DMS153 treated with DMSO at 0.1 percent for 48 hours (cell line): Measurements from ENCODE around the gene LRRC1.

ENCODE experiments used
- DNase-seq: peaks from one replicate; lab custom pipeline; 2025; ENCODE audit not compliant: unreplicated experiment; lab: John Stamatoyannopoulos, UW

The LRRC1 gene

DNA sequence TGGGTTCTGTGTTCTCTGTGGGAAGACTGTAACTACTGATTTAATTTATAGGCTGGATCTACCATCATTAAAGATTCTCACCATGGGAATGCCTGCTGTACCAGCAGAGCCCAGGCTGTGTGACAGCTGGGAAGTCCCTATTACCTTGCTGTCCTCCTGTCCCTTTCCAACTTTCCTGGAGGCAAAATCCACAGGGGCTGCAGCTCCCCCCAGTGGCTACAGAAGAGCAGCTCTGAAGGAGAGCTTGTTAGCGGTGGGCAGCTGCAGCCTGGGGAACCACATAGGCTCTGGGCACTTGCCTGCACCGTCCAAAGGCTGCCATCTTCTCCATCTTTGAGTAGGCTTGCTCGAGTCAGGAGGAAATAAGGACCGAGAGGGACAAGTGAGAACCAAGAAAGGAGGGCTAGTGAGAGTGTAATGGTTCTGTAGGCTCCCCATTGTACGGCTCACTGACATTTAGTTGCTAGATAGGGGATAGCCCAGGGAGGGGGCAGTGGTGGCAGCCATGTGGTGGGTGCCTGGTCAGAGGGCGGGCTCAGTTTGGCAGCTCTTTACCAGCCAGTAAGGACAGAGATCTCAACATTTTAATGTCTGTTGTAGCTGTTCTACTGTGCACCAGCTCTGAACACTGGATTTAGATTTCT is 161.4 kb downstream of the LRRC1 start:
- peak; percentile 64 for DNase-seq

DNA sequence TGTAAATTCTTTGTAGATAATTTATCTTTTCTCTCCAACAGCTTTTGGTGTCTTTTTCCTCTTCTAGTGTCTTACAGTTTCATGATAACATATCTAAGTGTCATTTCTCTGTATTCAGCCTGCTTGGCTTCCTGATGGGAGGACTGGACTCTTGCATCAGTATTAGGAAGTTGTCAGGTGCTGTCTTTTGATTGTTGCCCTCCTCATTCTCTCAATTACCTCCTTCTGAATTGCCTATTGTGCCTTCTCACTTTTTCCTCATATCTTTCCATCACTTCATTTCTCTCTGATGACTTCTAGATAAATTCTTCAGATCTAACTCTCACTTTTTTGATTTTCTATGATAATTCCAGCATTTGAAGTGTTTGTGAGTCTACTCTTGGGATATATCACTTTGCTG is 162.0 kb downstream of the LRRC1 start:
- DNase-seq: no peak

DNA sequence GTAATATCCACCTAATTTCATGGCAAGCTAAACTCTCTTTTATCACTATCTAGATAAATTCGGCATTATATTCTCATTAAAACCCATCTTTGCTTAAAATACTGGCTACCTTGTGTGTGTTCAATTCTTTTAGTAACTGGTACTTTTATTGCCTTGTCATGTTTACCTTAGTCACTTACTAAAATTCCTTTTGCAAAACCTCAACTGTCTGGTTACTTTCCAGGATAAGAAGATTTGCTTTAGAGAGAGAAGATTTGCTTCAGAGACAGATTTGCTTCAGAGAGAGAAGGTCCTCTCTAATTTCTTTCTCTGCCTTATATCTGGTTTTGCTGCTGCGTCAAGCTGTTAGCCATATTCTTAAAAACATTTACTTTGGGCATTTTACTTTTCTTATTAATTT is 164.9 kb downstream of the LRRC1 start:
- no peak for DNase-seq

DNA sequence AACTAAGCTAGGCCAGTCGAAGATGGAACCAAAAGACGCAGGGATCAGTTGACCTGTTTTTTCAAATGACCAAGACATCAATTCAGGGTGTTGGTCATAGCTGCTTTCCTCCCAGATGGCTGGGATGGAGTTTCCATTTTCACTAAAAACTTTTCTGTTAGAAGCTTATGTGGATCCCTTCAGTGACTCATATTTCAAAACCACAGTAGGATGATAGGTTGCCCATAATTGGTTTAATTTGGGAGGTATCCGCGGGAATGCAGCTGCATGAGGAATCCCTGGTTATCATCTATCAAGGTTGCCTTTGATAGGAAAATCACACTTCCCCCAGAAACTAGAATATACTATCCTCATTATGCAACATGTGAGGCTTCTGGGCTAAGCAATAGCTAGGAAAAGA is 165.5 kb downstream of the LRRC1 start:
- DNase-seq: no peak

DNA sequence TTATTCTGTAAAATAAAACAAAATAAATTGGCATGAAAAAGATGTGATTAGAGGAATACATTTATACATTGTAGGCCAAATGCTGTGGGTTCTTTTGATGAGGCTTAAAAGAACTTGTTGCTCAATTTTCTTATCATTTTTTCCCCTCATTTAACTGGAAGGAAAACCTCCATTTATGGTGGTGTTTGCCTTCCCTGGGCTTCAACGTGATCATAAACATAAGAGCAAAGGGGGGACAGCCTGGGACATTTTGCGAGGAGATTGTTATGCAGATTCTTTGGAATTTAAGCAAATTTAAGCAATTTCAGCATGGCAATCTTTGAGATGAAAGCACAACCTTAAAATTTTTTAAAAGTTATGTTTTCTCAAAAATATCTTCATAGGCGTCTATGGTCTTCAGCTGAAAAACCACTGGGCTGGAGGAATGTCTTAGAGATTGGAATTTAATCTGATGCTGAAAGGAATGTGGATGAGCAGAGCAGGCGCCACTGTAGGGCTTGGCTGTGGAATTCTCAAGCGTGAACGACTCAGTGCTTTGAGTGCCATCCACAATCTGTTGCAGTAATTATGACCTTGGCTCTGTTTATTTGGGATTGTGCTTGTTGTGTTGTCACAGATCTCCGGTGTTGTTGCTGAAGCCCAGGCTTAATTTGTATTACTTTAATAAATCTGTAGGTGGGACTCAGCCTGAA is 167.0 kb downstream of the LRRC1 start:
- no peak for DNase-seq

DNA sequence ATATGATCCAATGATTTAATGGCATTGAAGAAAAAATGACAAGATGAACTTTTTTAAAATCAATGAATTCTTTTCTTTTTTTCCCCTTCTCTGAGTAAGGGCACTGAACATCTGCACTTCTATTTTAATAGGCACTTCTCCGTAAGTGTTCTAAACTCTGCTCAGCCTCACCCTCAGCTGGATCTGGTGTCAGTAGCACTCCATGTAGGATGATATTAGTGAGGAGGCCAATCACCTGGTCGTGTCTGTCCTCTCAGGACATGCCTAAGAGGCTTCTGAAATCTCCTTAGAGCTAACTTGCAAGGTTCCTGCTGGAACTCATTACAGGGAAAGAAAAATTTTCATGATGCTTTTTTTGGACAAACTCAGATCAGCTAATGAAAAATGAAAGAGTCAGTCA is 167.8 kb downstream of the LRRC1 start:
- no peak for DNase-seq

DNA sequence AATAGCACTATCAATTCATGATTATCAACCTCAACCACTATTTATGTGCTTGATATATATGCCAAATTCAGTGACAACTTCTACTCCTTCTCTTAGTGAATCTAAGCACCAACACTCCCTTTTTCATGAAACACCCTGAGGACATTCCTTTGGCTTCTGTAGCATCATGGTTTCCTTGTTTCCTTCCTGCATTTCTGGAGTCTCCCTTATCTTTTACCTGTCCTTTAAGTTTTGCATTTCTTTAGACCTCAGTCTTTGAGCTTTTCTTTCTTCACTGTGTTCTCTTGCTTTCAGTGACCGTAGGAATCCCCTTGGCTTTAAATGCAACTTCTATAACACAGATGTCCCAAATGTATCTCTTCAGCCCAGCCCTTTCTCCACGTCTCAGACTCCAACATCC is 172.6 kb downstream of the LRRC1 start:
- no peak for DNase-seq
